ENCODE measurements around the gene GRB10. TPM values are rescaled to one million over a fixed set of nuclear protein-coding genes. Genes with fewer than 3 reads are reported as not detected.

The GRB10 gene
- total and polyA plus RNA-seq, 2 donors (not counting 3 experiments of a cell fraction or from before 2014, with no cell fraction given) = 43.7 to 240 TPM

- intact Hi-C loops (cut with micrococcal nuclease) = no loop called here
- POLR2A ChIA-PET = no interaction called here
- Histone ChIP-seq H3K4me1 (ENCODE audit: control insufficient read depth, extremely low read depth, insufficient read depth, low read length) (no peaks in the 10 kb centered on the region), H3K27ac (ENCODE audit: insufficient read depth, low read depth, low read length) (no peak within 1 kb of the TSS), H3K9me1 (replicated peaks; ENCODE audit: control insufficient read depth, extremely low read depth, insufficient read depth, low read length) (no peaks in the 10 kb centered on the region), H3K36me3 (ENCODE audit: control insufficient read depth in 2 of 2, extremely low read depth in 1 of 2, insufficient read depth in 2 of 2, low read length in 2 of 2) (no peaks in the 10 kb centered on the region), H2AFZ (ENCODE audit: low read depth, low read length) (no peak within 1 kb of the TSS), H3K4me2 (ENCODE audit: insufficient read depth, low read length) (no peak within 1 kb of the TSS), H3K9ac (replicated peaks; ENCODE audit: extremely low read depth, insufficient read depth, low read length) (no peak within 1 kb of the TSS), H3K27me3 (ENCODE audit: control insufficient read depth in 2 of 2, insufficient read depth in 2 of 2, low read length in 2 of 2) (peaks cover under 1 to 10% of the 10 kb centered on the region in 2 experiments), H4K20me1 (replicated peaks; ENCODE audit: control insufficient read depth, extremely low read depth, insufficient read depth, low read length) (no peaks in the 10 kb centered on the region), H3K9me3 (replicated peaks; ENCODE audit: control insufficient read depth, insufficient read depth, low read length) (no peaks in the 10 kb centered on the region), H3K79me2 (ENCODE audit: control insufficient read depth, insufficient read depth, low read length) (no peaks in the 10 kb centered on the region), H3K4me3 (replicated peaks in 1 of 3; ENCODE audit: insufficient read depth in 1 of 3, low read depth in 1 of 3, low read length in 3 of 3) (no peak within 1 kb of the TSS)
- CTCF ChIA-PET = interaction anchor here (0.7 kb wide), 1 partner anchor 576 kb away, joined by 3 read pairs; no protein-coding TSS in a partner anchor
- FAIRE-seq = no peak
- no peak for DNase-seq (ENCODE audit: low read depth, low spot score)
- no peak for TF ChIP-seq MYC (IDR thresholded peaks at IDR 0.05; ENCODE audit: low read depth, low read length)
- dilution Hi-C loops (cut with MboI; ENCODE audit: extremely low pct_ligation_motif_present, low sequenced_read_pairs) = no loop called here
- BruUV-seq (replicated peaks) = no TSS peak
Measured at GRCh38 chr7:50564640-50565558, 217.8 kb downstream of the GRB10 start, which contains the start of gene DDC. Gene DDC, minus strand, starts transcription at chr7:50565405. Its CDS starts 21,320 bp downstream, at chr7:50544085.

DNA sequence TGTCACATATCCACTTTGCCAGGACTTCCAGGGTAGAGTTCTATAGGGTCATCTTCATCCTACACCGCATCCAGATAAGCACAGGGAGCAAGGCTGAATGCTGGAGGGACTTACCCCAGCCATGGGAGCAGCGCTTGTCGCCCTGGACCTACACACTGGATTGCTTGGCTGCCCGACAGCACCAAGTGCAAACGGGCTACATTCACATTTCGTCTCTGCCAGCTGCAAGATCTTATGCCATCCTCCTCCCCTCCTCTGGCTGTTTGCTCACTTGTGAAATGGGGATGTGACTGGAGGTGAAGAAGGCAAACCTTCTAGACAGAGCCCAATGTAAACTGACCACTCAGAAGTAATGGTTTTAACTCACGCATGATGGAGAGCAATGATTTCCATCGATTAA lies 218.5 kb downstream of the GRB10 start:
- ChIA-PET CTCF (no interaction called here), POLR2A (no interaction called here)
- Histone ChIP-seq H3K27ac (ENCODE audit: insufficient read depth, low read depth, low read length) (no peak overlapping the region), H4K20me1 (replicated peaks; ENCODE audit: control insufficient read depth, extremely low read depth, insufficient read depth, low read length) (no peaks in the 10 kb centered on the region), H3K9me3 (replicated peaks; ENCODE audit: control insufficient read depth, insufficient read depth, low read length) (no peaks in the 10 kb centered on the region), H2AFZ (ENCODE audit: low read depth, low read length) (no peak overlapping the region), H3K4me2 (ENCODE audit: insufficient read depth, low read length) (no peak overlapping the region), H3K4me1 (ENCODE audit: control insufficient read depth, extremely low read depth, insufficient read depth, low read length) (no peaks in the 10 kb centered on the region), H3K36me3 (ENCODE audit: control insufficient read depth in 2 of 2, extremely low read depth in 1 of 2, insufficient read depth in 2 of 2, low read length in 2 of 2) (no peaks in the 10 kb centered on the region), H3K27me3 (ENCODE audit: control insufficient read depth in 2 of 2, insufficient read depth in 2 of 2, low read length in 2 of 2) (peaks cover 2 to 10% of the 10 kb centered on the region in 2 experiments), H3K9ac (replicated peaks; ENCODE audit: extremely low read depth, insufficient read depth, low read length) (no peak overlapping the region), H3K4me3 (replicated peaks in 1 of 3; ENCODE audit: insufficient read depth in 1 of 3, low read depth in 1 of 3, low read length in 3 of 3) (no peak overlapping the region), H3K9me1 (replicated peaks; ENCODE audit: control insufficient read depth, extremely low read depth, insufficient read depth, low read length) (no peaks in the 10 kb centered on the region), H3K79me2 (ENCODE audit: control insufficient read depth, insufficient read depth, low read length) (no peaks in the 10 kb centered on the region)
- DNase-seq (ENCODE audit: low read depth, low spot score) (no peak), FAIRE-seq (no peak)
- TF ChIP-seq, protein P1, sequence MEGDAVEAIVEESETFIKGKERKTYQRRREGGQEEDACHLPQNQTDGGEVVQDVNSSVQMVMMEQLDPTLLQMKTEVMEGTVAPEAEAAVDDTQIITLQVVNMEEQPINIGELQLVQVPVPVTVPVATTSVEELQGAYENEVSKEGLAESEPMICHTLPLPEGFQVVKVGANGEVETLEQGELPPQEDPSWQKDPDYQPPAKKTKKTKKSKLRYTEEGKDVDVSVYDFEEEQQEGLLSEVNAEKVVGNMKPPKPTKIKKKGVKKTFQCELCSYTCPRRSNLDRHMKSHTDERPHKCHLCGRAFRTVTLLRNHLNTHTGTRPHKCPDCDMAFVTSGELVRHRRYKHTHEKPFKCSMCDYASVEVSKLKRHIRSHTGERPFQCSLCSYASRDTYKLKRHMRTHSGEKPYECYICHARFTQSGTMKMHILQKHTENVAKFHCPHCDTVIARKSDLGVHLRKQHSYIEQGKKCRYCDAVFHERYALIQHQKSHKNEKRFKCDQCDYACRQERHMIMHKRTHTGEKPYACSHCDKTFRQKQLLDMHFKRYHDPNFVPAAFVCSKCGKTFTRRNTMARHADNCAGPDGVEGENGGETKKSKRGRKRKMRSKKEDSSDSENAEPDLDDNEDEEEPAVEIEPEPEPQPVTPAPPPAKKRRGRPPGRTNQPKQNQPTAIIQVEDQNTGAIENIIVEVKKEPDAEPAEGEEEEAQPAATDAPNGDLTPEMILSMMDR (IDR thresholded peaks at IDR 0.05; ENCODE audit: extremely low read depth in 1 of 2, insufficient read depth in 1 of 2, low read depth in 1 of 2, low read length in 2 of 2) = no peak
- TF ChIP-seq JUN (IDR thresholded peaks at IDR 0.05; ENCODE audit: borderline replicate concordance, insufficient read depth, insufficient read length, low read depth) (no peak), MAX (IDR thresholded peaks at IDR 0.05; ENCODE audit: insufficient read depth, insufficient read length) (no peak), POLR2A (IDR thresholded peaks at IDR 0.05; ENCODE audit: low read depth, low read length) (no peak), GATA2 (IDR thresholded peaks at IDR 0.05; ENCODE audit: insufficient read depth, insufficient read length, low read depth, low read length) (no peak), FOS (IDR thresholded peaks at IDR 0.05; ENCODE audit: borderline replicate concordance, insufficient read depth, low read length) (no peak)
- intact Hi-C loops (cut with micrococcal nuclease) (no loop called here), dilution Hi-C loops (cut with MboI; ENCODE audit: extremely low pct_ligation_motif_present, low sequenced_read_pairs) (no loop called here)
- no TSS peak for BruUV-seq (replicated peaks)

All from endothelial cell of umbilical vein (primary cell).